GM19238 (cell line): ENCODE results near the gene FARP1.

Experiments used
- DNase-seq: peaks from one replicate; pipeline ENCODE4 v3.0.0; 2011; ENCODE audit warnings: low spot score; ENCODE audit not compliant: insufficient read length

The FARP1 gene

DNA sequence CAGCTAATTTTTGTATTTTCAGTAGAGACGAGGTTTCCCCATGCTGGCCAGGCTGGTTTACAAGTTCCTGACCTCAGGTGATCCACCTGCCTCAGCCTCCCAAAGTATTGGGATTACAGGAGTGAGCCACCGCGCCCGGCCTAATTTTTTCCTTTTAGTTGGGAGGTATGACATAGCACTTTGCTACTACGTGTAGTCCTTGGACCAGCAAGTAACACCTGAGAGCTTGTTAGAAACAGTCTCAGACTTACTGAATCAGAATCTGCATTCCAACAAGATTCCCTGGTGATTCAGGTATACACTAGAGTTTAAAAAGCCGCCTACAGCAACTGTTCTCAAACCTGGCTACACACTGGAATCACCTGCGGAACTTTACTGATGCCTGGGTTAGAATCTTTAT is 1.8 kb upstream of the FARP1 start:
- no peak for DNase-seq

DNA sequence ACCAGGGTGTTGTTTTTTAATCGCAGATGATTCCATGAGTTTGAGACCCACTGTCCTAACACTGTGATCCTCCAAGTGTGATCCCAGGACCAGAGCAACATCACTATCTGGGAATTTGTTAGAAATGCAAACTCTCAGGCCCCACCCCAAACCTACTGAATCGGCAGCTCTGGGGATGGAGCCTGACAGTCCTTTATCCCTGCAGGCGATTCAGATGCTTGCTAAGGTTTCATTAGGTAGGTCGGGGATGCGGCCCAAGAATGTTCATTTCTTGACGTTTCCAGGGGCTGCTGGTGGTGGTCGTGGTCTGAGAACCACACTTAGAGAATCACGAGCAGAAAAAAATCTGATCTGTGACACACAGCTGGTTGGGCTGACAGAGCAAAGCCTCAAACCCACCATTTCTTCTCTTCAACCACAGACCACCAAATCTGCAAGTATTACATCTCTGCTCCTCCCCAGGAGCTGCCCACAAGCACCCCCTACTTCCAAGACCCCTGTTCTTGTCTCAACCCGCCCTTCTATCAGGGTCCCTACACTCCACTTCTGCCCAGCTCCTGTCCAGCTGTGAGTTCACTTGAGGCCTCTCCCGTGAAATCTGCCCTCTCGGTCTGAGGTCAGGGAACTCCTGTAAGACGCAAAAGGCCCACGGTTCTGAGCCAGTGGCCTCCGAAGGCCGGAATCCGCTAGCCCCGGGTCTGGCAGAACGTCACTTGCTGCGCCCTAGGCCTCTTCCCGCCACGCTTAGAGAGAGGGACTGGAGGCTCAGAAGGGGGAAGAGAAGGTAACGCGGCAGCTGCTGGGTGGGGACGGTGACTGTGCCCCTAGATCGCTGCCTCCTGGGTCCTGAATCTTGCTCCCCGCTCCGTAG is 1.1 kb upstream of the FARP1 start:
- DNase-seq: no peak

- DNase-seq: no peak
These were observed 261 bp downstream of the FARP1 start for GRCh38 chr13:98143157-98143553.

- DNase-seq: no peak
These were observed 720 bp downstream of the FARP1 start for GRCh38 chr13:98143601-98144026.

DNA sequence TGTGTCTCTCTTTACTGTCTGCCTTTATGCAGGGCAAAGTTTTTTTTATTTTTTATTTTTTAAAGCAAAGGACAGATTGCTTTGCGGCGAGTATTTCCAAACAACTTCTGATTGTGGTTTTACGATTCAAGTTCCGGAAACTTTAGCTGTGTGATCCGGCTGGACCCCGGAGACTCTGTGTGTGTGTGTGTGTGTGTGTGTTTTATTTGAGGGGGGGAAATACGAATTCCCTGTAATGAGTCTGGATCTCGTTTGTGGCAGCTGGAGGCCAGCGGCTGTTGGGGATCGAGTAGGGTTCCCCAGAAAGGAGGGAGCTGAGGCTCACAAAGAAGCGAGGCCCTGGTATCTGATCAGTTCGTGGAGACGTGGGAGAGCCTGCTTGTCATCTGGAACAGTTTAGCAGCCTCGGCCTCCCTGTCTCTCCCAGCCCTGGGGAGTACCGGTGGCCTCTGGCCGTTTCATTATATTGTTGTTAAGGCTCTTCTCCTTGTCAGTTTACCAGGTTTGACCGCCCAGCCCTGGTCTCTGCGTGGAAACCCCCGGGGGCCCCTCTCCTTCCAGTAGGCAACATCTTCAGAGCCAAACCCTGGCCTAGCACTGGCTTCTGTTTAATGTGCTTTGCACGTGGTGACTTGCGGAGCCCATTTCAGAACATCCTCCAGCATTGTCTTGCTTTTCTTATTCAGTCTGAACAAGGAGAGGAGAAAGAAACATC is 1.3 kb downstream of the FARP1 start:
- DNase-seq: no peak

GRCh38 chr13:98144801-98145350 is 2.0 kb downstream of the FARP1 start:
- no peak for DNase-seq

DNA sequence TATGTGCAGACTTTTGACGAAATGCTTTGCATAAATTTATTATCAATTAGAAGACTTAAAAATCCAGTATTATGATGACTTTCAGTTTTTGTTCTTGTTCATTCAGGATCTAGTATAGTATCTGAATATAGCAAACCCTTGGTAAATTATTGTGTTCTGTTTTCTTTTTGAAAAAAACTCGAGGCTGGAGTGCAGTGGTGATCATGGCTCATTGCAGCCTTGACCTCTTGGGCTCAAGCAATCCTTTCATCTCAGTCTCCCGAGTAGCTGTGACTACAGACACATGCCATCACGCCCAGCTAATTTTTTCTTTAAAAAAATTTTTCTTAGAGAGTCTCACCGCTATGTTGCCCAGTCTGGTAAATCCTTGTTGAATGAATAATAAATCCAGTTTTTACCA is 4.6 kb downstream of the FARP1 start:
- no peak for DNase-seq

GRCh38 chr13:98150832-98151479 is 8.1 kb downstream of the FARP1 start:
- DNase-seq: no peak

GRCh38 chr13:98155475-98156109 is 12.7 kb downstream of the FARP1 start:
- DNase-seq: no peak

DNA sequence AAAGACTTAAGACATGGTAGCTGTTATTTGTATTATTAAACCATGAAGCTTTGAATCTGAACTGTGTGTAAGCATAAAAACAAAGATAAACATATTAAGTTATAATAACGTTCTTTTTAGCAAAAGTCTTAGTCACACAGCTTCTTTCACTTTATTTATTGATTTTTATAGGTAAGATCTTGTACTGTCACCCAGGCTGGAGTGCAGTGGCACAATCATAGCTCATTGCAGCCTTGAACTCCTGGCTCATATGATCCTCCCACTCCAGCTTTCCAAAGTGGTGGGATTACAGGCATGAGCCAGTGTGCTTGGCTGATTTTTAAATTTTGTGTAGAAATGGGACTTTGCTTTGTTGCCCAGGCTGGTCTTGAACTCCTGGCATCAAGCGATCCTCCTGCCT is 13.4 kb downstream of the FARP1 start:
- DNase-seq: no peak

DNA sequence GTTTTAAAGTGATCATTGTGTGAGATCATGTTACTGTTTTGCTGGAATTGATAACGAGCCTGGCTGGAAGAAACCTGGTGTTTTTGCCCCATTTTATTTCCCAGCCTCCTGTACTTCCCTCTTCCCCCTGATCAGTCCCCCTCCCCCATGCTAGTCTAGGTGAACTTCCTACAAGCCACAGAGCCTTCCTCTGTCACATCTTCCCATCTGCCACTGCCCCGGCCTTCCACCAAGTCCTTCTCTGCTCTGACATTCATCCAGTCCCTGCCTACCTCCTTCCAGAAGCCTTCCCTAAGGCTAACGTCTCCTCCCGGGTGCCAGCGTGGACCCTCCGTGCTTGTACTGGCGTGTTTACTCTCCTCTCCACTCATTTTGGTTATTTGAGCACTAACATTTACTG is 14.3 kb downstream of the FARP1 start:
- DNase-seq: no peak

- DNase-seq: no peak
These were observed 14.7 kb downstream of the FARP1 start for GRCh38 chr13:98157609-98158008.

GRCh38 chr13:98158172-98158899 is 15.4 kb downstream of the FARP1 start:
- no peak for DNase-seq

GRCh38 chr13:98162935-98163334 is 20.0 kb downstream of the FARP1 start:
- DNase-seq: no peak

DNA sequence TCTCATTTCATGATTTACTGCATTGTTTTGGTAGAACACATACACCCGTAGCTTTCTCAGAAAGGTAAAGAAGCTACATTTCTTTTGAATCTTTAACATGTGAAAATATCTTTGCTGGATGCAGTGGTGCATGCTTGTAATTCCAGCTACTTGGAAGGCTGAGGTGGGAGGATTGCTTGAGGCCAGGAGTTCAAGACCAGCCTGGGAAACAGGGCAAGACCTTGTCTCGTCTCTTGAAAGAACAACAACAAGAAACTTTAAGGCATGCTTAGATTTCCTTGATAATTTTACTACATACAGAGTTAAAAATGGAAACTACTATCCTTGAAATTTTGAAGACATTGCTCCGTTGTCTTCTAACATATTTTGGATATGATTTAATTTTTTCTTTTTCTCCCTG is 26.4 kb downstream of the FARP1 start:
- no peak for DNase-seq

GRCh38 chr13:98171900-98172589 is 29.2 kb downstream of the FARP1 start:
- DNase-seq: no peak

DNA sequence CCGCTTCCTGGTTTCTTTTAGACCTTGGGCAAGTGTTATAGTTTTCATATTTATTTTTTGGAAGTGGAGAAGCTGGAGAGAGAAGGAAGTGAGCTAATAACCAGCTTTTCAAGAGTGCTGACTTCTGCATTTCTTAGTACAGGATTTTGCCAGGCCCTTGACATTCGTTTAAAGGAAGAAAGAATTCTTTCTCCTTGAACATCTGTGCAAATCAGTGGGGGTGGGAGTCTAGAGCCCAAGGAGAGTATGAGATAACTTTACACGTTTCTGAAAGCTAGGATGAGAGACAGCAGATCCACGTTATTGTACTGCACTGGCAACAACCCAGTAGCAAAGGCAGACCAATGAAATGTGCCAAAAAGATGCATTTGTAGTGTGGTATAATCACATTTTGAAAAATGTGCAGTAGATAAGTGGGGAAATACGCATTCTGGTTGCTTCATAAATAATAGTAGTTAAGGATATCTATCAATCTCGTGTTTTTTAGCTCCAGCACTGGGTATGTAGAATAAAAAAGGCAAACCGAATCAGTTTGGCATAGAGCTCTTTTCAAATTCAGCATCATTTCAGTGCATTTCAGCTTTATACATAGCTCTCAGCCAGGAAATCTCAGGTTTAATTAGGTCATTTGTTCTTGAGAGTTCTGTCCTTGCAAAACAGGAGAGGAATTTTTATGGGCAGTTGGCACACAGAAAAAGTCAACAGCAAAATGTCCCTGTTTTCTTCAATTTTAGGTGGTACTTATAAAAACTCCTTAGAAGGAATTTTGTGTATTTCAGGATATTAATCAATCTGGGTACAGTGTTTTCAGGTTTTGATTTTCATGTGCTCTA is 29.9 kb downstream of the FARP1 start:
- no peak for DNase-seq

DNA sequence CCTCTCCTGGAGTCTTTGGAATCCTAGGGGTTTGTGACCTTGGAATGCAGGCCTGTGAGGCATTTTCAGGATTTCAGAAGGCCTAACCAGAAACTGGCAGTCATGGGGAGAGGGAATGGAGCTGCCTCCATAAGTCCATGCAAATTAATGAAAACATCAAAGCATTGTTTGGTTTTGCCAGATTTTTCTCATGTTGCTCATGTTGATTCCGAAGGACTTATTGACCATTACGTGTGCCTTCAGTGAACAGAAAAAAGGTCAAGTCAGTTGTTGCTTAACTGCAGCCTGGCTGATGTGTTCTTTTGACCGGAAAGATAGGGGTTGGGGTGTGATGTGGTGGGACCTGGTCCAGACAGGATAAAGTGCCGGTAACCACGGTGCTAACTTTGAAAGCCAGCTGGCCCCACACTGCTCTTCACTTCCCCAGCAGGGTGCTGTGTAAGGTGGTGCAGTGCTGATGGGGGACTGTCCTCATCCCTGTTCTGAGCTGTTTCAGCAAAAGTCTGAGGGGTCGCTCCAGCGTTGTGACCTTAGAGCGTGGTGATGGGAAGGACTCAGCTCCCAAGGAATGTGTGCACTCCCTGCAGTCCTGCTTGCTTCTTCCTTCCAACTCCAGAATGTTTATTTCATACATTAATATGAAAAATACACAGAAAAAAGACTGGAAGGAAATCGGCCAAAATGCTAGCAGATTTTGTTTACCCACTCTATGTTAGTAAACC is 30.7 kb downstream of the FARP1 start:
- no peak for DNase-seq

DNA sequence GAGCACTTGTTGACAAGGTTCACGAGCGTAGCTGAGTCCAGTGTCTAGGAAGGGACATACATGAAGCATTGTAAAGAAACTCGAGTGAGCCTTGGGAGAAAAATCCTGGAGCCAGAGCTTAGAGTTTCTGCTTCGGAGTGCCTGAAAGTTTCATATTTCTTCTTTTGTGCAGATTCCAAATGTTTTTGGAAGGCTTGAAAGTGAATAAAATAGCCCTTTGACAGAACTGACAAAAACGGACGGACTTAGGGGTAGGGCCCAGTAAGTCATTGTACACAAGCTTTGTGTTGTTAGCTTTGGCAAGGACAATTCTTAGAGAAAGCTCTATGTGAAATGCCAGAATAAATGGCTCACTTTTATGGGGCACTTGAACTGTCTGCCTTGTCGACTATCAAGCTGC is 31.4 kb downstream of the FARP1 start:
- DNase-seq: no peak
